Body of pancreas (tissue), 4 donors: ENCODE results near the gene EIF4ENIF1.

Experiments
- POLR2A ChIP-seq, 3 donors: fragments of 450-650 bp; IDR thresholded peaks; one replicate each; pipeline ENCODE4 v1.6.1; 2016; ENCODE audit warnings: antibody characterized with exemption in 3 of 3, mild to moderate bottlenecking in 2 of 3
- TF ChIP-seq, protein P1 (sequence below), 7 experiments: fragments of 450-650 bp in 4 of 7; fragments of 200-600 bp in 3 of 7; sonication (generic) in 3 of 7; IDR thresholded peaks; one replicate each; pipeline ENCODE4 v1.5.1; 2016 to 2019; ENCODE audit warnings: antibody characterized with exemption in 7 of 7

DNA sequence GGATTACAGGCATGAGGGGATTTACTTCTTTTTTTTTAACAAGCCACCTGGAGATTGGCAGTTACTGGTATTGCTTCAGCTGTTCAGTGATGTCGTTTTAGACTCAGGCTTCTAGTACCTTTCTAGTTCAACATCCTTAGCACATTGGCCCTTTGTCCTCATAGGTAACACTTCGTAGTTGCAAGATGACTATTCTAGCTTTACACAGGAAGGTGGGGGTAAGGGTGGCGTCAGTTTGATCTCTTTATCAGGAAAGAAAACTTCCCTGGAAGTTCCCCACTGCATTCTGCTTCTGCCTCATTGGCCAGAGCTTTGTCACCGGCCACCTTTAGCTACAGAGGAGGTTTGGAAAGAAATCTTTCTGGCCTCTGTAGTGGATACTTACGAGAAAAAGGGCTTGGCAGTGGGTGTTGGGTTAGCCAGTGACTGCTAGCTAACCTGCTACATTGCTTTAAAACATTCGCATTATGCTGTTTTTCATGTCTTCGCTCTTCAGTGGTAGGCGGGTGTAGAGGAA lies 47.4 kb upstream of the EIF4ENIF1 start:
- TF ChIP-seq, protein P1, sequence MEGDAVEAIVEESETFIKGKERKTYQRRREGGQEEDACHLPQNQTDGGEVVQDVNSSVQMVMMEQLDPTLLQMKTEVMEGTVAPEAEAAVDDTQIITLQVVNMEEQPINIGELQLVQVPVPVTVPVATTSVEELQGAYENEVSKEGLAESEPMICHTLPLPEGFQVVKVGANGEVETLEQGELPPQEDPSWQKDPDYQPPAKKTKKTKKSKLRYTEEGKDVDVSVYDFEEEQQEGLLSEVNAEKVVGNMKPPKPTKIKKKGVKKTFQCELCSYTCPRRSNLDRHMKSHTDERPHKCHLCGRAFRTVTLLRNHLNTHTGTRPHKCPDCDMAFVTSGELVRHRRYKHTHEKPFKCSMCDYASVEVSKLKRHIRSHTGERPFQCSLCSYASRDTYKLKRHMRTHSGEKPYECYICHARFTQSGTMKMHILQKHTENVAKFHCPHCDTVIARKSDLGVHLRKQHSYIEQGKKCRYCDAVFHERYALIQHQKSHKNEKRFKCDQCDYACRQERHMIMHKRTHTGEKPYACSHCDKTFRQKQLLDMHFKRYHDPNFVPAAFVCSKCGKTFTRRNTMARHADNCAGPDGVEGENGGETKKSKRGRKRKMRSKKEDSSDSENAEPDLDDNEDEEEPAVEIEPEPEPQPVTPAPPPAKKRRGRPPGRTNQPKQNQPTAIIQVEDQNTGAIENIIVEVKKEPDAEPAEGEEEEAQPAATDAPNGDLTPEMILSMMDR (IDR thresholded peaks at IDR 0.05), result no peak
- TF ChIP-seq POLR2A (IDR thresholded peaks at IDR 0.05), result no peak
